Spinal cord (tissue), 10 donors: ENCODE data around the gene DELE1. TPM values are rescaled to one million over a fixed set of nuclear protein-coding genes. Genes with fewer than 3 reads are reported as not detected.
A peak's percentile ranks its signal among the peaks of the same experiment; 100 is the strongest.
"Not testable (repeated sequence)": the region's sequence is repeated elsewhere in the genome, so short reads cannot be mapped to it uniquely, and the experiment has no call there.

Experiments used
- DNase-seq, 6 donors: peaks; one replicate each; pipeline versions ENCODE4 v3.0.0 to v3.0.0-alpha.2; 2013 to 2015; ENCODE audit warnings: low spot score in 6 of 6, low read depth in 4 of 6
- H3K27ac ChIP-seq: one replicate; pipeline ENCODE4 v1.5.1; 2013; ENCODE audit warnings: low read depth, low read length, control low read depth
- H3K27me3 ChIP-seq: one replicate; pipeline ENCODE4 v1.6.1; 2013; ENCODE audit warnings: low read length; ENCODE audit not compliant: control insufficient read depth, insufficient read depth
- H3K36me3 ChIP-seq: one replicate; pipeline ENCODE4 v1.6.1; 2013; ENCODE audit warnings: low read length; ENCODE audit not compliant: control insufficient read depth, insufficient read depth
- H3K4me1 ChIP-seq: one replicate; pipeline ENCODE4 v1.6.1; 2013; ENCODE audit warnings: low read length; ENCODE audit not compliant: control insufficient read depth, insufficient read depth
- H3K4me3 ChIP-seq: one replicate; pipeline ENCODE4 v1.5.1; 2013; ENCODE audit warnings: low read depth, low read length, control low read depth
- H3K9me3 ChIP-seq: one replicate; pipeline ENCODE4 v1.6.1; 2013; ENCODE audit warnings: low read length; ENCODE audit not compliant: control insufficient read depth, insufficient read depth
- WGBS: methylation state at CpG from one replicate; pipeline ENCODE4 v1.1.5; 2013; ENCODE audit warnings: missing lambda C conversion rate; ENCODE audit not compliant: insufficient coverage; 5-methylcytosine and 5-hydroxymethylcytosine counted together
- polyA plus RNA-seq, 2 donors: library from polyadenylated mRNA; unstranded; fragments of 120-200 nt; gene quantifications; one replicate each; pipeline ENCODE4 v1.2.1, GENCODE V29; 2013; ENCODE audit not compliant: insufficient read length in 2 of 2
- total RNA-seq, 2 donors: library from RNA; depleted of rRNA in 1 of 2; stranded (reverse); fragments of 120-200 nt in 1 of 2; fragments of >200 nt in 1 of 2; gene quantifications; one replicate each; pipeline versions ENCODE4 v1.2.3 to v1.2.4, GENCODE V29; 2013 to 2014
- donor health status: healthy.

DELE1 gene
- total and polyA plus RNA-seq, 4 donors: 41.4 to 94.2 (median 82.3) TPM

DNA sequence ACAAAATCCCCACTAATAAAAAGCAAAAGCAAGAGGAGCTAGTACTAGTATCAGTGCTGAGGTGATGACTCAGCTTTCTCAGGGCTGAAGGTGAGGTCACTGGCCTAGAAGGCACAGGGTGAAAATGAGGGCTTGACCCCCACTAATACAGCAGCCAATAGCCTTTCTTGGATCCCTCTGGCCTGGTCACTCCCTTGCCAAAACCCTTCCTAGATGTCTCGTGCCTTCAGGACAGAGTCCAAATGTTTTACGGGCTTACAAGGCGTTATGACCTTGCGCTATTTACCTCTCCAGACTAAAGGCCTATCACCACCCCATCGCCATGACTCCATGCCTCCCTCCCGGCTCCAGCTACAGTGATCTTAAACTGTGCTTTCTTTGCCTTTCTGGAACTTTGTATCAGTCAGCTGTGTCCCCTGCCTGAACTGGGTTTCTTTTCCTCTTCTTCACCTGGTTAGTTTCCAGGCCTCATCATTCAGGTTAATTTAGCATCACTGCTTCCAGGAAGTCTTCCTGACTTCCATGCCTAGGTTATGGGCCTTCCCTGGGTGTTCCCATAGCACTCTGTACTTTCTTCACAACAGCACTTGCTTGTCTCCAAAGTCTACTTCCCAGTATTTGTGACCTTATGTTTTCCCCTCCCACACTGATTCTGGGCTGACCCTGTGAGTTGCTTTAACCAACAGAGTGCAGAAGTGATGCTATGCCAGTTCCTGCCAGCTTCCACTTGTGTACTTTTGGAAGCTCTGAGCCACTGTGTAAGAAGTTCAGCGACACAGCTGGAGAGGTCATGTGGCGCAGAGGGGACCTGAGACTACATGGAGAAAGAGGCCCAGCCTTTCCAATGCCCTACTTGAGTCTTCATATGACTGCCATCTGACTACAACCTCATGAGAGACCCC, 4.2 kb upstream of the DELE1 start:
- no peaks in the 10 kb centered on the region for H3K27me3 ChIP-seq

GRCh38 chr5:141920771-141921170, 2.9 kb upstream of the DELE1 start:
- DNase-seq: no peak
- no peaks in the 10 kb centered on the region for H3K27me3 ChIP-seq
- H3K9me3 ChIP-seq: no peaks in the 10 kb centered on the region
- no peak overlapping the region for H3K4me3 ChIP-seq
- peaks cover 16% of the 10 kb centered on the region for H3K4me1 ChIP-seq
- no peak overlapping the region for H3K27ac ChIP-seq
- 75% methylated on average over 1 of the region's 2 CpGs for WGBS
- H3K36me3 ChIP-seq: peaks cover 5% of the 10 kb centered on the region

More for the DNA sequence above, 4.2 kb upstream of the DELE1 start:
- peaks cover 2% of the 10 kb centered on the region for H3K36me3 ChIP-seq
- DNase-seq: no peak
- 76% methylated on average over 6 of the region's 8 CpGs for WGBS
- H3K4me1 ChIP-seq: peaks cover 14% of the 10 kb centered on the region
- H3K27ac ChIP-seq: no peak overlapping the region
- no peak overlapping the region for H3K4me3 ChIP-seq
- H3K9me3 ChIP-seq: no peaks in the 10 kb centered on the region

GRCh38 chr5:141922827-141923447, 734 bp upstream of the DELE1 start:
- Histone ChIP-seq H3K4me1 (peaks cover 16% of the 10 kb centered on the region), H3K27ac (peak overlapping the region; percentile 98), H3K36me3 (peaks cover 25% of the 10 kb centered on the region), H3K4me3 (peak overlapping the region; percentile 75)
- not testable (repeated sequence) for H3K27me3 ChIP-seq, H3K9me3 ChIP-seq, DNase-seq
- WGBS: 39% methylated on average over 15 of the region's 28 CpGs

DNA sequence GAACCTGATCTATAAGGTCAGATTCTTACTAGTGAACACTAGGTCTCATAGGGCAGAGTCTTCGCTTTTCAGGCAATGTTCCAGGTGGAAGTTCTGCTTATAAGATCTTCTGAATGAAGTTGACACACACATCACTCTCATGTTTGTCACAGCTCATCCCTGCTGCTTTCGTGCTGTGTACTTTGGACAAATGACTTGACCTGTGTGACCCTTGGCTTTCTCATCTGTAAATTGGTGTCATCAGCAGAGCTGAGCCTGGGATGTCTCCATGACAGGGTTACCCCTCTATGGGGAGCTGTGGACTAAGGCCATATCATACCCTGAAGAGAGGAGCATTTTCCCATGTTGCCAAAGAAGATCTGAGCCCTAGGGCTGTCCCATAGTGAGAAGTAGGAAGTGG, 2.8 kb downstream of the DELE1 start:
- Histone ChIP-seq H3K4me1 (peaks cover 16% of the 10 kb centered on the region), H3K27me3 (no peaks in the 10 kb centered on the region), H3K4me3 (no peak overlapping the region), H3K9me3 (no peaks in the 10 kb centered on the region), H3K27ac (no peak overlapping the region), H3K36me3 (peaks cover 48% of the 10 kb centered on the region)
- WGBS: no CpG with 5 or more reads among the region's 2 CpGs
- DNase-seq: no peak

DNA sequence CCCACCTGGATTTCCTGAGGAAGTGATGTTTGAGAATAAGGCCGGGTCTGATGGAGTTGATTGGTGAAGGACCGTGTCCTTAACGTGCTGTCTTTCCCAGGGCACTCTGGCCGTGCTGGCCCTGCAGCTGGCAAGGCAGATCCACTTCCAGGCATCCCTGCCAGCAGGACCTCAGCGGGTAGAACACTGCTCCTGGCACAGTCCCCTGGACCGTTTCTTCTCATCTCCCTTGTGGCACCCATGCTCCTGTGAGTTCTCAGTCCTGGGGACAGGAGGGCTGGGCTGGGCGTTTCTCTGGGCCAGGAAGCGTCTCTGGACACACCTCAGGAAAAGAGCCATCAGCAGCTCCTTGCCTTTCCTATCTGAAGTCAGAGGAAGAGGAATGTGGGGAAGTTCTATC, 4.4 kb downstream of the DELE1 start:
- Histone ChIP-seq H3K27me3 (no peaks in the 10 kb centered on the region), H3K9me3 (no peaks in the 10 kb centered on the region), H3K27ac (no peak overlapping the region), H3K4me3 (no peak overlapping the region), H3K4me1 (peaks cover 10% of the 10 kb centered on the region), H3K36me3 (peaks cover 55% of the 10 kb centered on the region)
- WGBS: 96% methylated on average over 7 of the region's 8 CpGs
- no peak for DNase-seq

DNA sequence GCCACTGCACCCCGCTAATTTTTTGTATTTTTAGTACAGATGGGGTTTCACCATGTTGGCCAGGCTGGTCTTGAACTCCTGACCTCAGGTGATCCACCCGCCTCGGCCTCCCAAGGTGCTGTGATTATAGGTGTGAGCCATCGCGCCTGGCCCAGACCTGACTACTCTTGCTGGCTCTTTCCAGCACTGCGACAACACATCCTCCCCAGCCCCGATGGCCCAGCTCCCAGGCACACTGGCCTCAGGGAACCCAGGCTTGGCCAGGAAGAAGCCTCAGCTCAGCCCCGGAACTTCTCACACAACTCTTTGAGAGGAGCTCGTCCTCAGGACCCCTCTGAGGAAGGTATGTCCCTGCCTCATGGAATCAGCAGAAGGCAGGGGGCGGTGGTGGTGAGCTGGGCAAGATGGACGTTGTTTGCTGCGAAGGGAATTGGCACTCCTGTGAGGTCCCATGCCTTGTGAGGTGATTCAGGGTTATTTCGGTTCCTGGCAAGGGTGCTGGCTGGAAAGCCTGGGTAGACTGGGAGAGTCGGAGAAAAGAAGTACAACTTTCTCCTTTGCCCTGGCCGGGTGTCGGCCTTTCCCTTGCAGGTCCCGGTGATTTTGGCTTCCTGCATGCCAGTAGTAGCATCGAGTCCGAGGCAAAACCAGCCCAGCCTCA, 5.9 kb downstream of the DELE1 start:
- no peak overlapping the region for H3K4me3 ChIP-seq
- DNase-seq: no peak
- H3K9me3 ChIP-seq: no peaks in the 10 kb centered on the region
- H3K27ac ChIP-seq: no peak overlapping the region
- H3K27me3 ChIP-seq: no peaks in the 10 kb centered on the region
- WGBS: 97% methylated on average over 16 of the region's 19 CpGs
- H3K36me3 ChIP-seq: peaks cover 62% of the 10 kb centered on the region
- peaks cover 2% of the 10 kb centered on the region for H3K4me1 ChIP-seq

DNA sequence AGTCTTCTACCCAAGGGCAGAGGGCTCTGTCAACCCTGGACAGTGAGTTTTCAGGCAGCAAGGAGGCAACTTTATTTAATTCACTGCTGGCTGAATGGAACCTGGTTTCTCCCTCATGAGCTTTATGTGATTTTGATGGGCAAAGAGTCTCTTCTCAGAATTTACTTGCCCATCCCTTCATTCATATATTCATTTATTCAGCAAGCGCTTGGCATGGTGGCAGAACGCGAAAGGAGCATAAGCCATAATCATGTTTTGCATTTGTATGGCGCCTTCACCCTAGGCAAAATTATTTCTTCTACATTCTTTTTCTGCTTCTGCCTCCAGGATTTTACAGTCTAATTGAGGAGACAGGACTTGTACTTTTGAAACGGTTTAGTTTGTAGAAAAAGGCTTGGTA, 8.0 kb downstream of the DELE1 start:
- Histone ChIP-seq H3K4me1 (no peaks in the 10 kb centered on the region), H3K9me3 (no peaks in the 10 kb centered on the region), H3K27me3 (no peaks in the 10 kb centered on the region), H3K27ac (no peak overlapping the region), H3K4me3 (no peak overlapping the region), H3K36me3 (peaks cover 65% of the 10 kb centered on the region)
- WGBS: 82% methylated on average over 1 of the region's 5 CpGs
- no peak for DNase-seq

GRCh38 chr5:141933151-141933550, 9.5 kb downstream of the DELE1 start:
- Histone ChIP-seq H3K27ac (no peak overlapping the region), H3K4me3 (no peak overlapping the region), H3K9me3 (no peaks in the 10 kb centered on the region), H3K27me3 (no peaks in the 10 kb centered on the region), H3K4me1 (no peaks in the 10 kb centered on the region), H3K36me3 (peaks cover 65% of the 10 kb centered on the region)
- WGBS: 84% methylated on average over 6 of the region's 7 CpGs
- DNase-seq: no peak

- WGBS: 70% methylated on average over 11 of the region's 11 CpGs
- Histone ChIP-seq H3K9me3 (no peaks in the 10 kb centered on the region), H3K27me3 (no peaks in the 10 kb centered on the region), H3K4me1 (no peaks in the 10 kb centered on the region), H3K4me3 (no peak overlapping the region), H3K27ac (no peak overlapping the region), H3K36me3 (peaks cover 67% of the 10 kb centered on the region)
- peak in 2 of 6 donors; percentile 30 to 47 for DNase-seq
These were observed 10.6 kb downstream of the DELE1 start for GRCh38 chr5:141934099-141934844.
